Coronary artery (tissue), 2 donors: ENCODE data around the gene PGGHG.
"Not testable (repeated sequence)": the region's sequence is repeated elsewhere in the genome, so short reads cannot be mapped to it uniquely, and the experiment has no call there.

Source experiments
- DNase-seq: peaks from one replicate; pipeline ENCODE4 v3.0.0-alpha.2; 2017; ENCODE audit warnings: low spot score
- H3K27ac ChIP-seq, 2 donors: fragments of 200-600 bp; sonication (generic); one replicate each; pipeline ENCODE4 v1.5.1; 2016 to 2019
- H3K4me3 ChIP-seq: fragments of 200-600 bp; sonication (generic); 2 replicates; pipeline ENCODE4 v1.5.1; 2016; ENCODE audit warnings: mild to moderate bottlenecking, moderate library complexity
- CTCF ChIP-seq: fragments of 200-600 bp; sonication (generic); IDR thresholded peaks from one replicate; pipeline ENCODE4 v1.5.1; 2019; ENCODE audit warnings: antibody characterized with exemption

The PGGHG gene

GRCh38 chr11:304915-305843 lies 16.3 kb downstream of the PGGHG start:
- H3K27ac ChIP-seq: peak overlapping the region in 1 of 2 donors; percentile 33
- H3K4me3 ChIP-seq: no peak overlapping the region
- no peak for DNase-seq
- TF ChIP-seq CTCF: peak; percentile 30

DNA sequence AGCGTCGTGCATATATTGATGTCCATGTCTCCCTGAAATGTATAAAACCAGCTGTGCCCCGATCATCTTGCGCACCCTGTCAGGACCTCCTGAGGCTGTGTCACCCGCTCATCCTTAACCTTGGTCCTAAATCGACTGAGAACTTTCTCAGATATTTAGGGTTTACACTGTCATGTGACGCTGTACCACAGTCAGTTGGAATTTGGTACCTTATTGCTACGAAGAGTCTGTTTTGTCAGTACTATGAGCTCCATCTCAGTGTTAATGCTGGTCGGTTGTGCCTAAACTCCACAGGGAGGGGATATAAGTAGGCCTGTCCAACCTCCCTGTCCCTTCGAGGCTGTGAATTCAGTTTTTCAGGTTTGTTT lies 16.9 kb downstream of the PGGHG start:
- H3K4me3 ChIP-seq: no peak overlapping the region
- TF ChIP-seq CTCF: no peak
- no peak for DNase-seq
- H3K27ac ChIP-seq: peak overlapping the region in 1 of 2 donors; percentile 33

GRCh38 chr11:306645-307371 lies 17.9 kb downstream of the PGGHG start:
- Histone ChIP-seq H3K27ac (peak overlapping the region in 1 of 2 donors; percentile 89), H3K4me3 (no peak overlapping the region)
- no peak for TF ChIP-seq CTCF
- no peak for DNase-seq

- DNase-seq: peak; percentile 90
- H3K27ac ChIP-seq: peak within 1 kb of the TSS; percentile 70 to 89
Observed at GRCh38 chr11:307766-308708, 19.1 kb downstream of the PGGHG start, which contains the start of gene IFITM2. Gene IFITM2, plus strand, starts transcription at chr11:307816. Its CDS starts 377 bp downstream, at chr11:308193.

GRCh38 chr11:308740-309665 lies 20.1 kb downstream of the PGGHG start:
- DNase-seq: not testable (repeated sequence)
- H3K4me3 ChIP-seq: peak overlapping the region; percentile 73
- peak overlapping the region; percentile 70 to 89 for H3K27ac ChIP-seq

More at GRCh38 chr11:307766-308708, 19.1 kb downstream of the PGGHG start, which contains the start of gene IFITM2:
- peak within 1 kb of the TSS; percentile 73 for H3K4me3 ChIP-seq

GRCh38 chr11:309979-310572 lies 21.1 kb downstream of the PGGHG start:
- not testable (repeated sequence) for DNase-seq
- H3K4me3 ChIP-seq: peak overlapping the region; percentile 73
- H3K27ac ChIP-seq: peak overlapping the region; percentile 70 to 89

- peak overlapping the region; percentile 62 for H3K4me3 ChIP-seq
- peak overlapping the region; percentile 11 to 78 for H3K27ac ChIP-seq
- not testable (repeated sequence) for DNase-seq
Observed at GRCh38 chr11:311013-311748, 22.3 kb downstream of the PGGHG start.
